BE2C (cell line): ENCODE data around the gene ADGRL3.

Experiments used
- DNase-seq: peaks from one replicate; pipeline ENCODE4 v3.0.0-alpha.2; 2020
- H3K27me3 ChIP-seq: fragments of 250-450 bp; sonication (Bioruptor Pico); 2 replicates; pipeline ENCODE4 v1.5.1; 2020; ENCODE audit warnings: mild to moderate bottlenecking
- H3K36me3 ChIP-seq: fragments of 250-450 bp; sonication (Bioruptor Pico); 2 replicates; pipeline ENCODE4 v1.5.1; 2020; ENCODE audit warnings: mild to moderate bottlenecking
- H3K4me1 ChIP-seq: fragments of 250-450 bp; sonication (Bioruptor Pico); 2 replicates; pipeline ENCODE4 v1.5.1; 2020
- H3K4me3 ChIP-seq: 2 replicates; pipeline ENCODE4 v1.5.1; 2011; ENCODE audit warnings: low read depth, low read length
- H3K9me3 ChIP-seq: fragments of 250-450 bp; sonication (Bioruptor Pico); 2 replicates; pipeline ENCODE4 v1.5.1; 2020
- TF ChIP-seq, protein P1 (sequence below): IDR thresholded peaks from 2 replicates; pipeline ENCODE4 v1.5.1; 2012; ENCODE audit warnings: mild to moderate bottlenecking, low read depth, low read length

Gene ADGRL3

DNA sequence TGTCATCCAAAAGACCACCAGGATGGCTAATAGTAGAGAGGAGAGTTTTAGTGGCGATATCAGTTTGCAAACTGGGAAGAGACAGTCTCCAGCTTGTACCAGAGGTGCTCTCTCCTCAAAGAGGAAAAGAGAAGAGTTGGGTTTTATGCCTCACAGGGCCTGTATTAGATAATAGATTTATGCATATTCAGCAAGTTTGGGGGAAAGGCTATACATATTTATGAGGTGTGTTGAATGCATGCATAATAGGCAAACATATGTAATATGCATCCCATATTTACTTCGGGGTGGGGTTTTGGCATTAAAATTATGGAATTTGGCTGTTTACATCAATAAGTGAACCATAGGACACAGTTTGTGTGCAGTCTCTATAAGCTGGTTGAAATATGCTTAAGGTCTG is 22.8 kb upstream of the ADGRL3 start:
- Histone ChIP-seq H3K4me1 (no peaks in the 10 kb centered on the region), H3K27me3 (no peaks in the 10 kb centered on the region), H3K4me3 (no peak overlapping the region), H3K9me3 (no peaks in the 10 kb centered on the region), H3K36me3 (no peaks in the 10 kb centered on the region)
- TF ChIP-seq, protein P1, sequence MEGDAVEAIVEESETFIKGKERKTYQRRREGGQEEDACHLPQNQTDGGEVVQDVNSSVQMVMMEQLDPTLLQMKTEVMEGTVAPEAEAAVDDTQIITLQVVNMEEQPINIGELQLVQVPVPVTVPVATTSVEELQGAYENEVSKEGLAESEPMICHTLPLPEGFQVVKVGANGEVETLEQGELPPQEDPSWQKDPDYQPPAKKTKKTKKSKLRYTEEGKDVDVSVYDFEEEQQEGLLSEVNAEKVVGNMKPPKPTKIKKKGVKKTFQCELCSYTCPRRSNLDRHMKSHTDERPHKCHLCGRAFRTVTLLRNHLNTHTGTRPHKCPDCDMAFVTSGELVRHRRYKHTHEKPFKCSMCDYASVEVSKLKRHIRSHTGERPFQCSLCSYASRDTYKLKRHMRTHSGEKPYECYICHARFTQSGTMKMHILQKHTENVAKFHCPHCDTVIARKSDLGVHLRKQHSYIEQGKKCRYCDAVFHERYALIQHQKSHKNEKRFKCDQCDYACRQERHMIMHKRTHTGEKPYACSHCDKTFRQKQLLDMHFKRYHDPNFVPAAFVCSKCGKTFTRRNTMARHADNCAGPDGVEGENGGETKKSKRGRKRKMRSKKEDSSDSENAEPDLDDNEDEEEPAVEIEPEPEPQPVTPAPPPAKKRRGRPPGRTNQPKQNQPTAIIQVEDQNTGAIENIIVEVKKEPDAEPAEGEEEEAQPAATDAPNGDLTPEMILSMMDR: no peak
- no peak for DNase-seq

DNA sequence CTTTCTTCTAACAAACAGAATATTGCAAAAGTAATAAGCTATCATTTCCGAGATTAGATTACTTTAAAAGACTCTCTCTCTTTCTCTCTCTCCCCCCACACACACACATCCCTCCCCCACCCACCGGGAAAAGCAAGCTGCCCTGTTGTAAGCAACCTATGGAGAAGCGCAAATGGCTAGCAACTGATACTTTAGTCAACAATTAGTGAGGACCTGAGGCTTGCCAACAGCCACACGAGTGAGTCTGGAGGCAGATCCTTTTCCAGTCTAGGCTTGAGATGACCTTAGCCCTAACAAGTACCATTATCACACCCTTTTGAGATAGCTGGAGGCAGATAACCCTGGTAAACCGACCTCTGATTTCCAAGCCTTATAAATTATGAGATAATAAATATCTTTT is 19.7 kb upstream of the ADGRL3 start:
- no peak overlapping the region for H3K4me3 ChIP-seq
- no peaks in the 10 kb centered on the region for H3K36me3 ChIP-seq
- no peaks in the 10 kb centered on the region for H3K9me3 ChIP-seq
- no peaks in the 10 kb centered on the region for H3K4me1 ChIP-seq
- H3K27me3 ChIP-seq: no peaks in the 10 kb centered on the region
- DNase-seq: no peak
- TF ChIP-seq, protein P1: no peak

DNA sequence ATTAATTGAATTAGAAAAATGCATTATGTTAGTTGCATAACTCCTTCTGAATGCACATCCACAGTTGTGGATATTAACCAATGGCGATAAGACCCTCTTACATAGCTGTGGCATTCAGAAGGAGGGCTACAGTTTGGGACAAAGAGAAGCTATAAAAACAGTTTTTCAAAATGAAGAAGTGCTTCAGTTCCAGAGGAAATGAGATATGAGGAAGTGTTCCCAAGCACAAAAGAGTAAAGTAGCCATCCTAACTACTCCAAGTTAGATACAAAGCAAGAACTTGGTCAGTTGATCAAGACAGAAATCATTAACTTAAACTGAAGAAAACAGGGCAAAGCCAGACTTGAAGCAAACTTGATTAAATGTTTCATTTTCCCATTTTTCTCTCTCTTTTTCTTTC is 17.2 kb upstream of the ADGRL3 start:
- TF ChIP-seq, protein P1: no peak
- Histone ChIP-seq H3K4me1 (no peaks in the 10 kb centered on the region), H3K27me3 (no peaks in the 10 kb centered on the region), H3K9me3 (no peaks in the 10 kb centered on the region), H3K36me3 (no peaks in the 10 kb centered on the region), H3K4me3 (no peak overlapping the region)
- no peak for DNase-seq

DNA sequence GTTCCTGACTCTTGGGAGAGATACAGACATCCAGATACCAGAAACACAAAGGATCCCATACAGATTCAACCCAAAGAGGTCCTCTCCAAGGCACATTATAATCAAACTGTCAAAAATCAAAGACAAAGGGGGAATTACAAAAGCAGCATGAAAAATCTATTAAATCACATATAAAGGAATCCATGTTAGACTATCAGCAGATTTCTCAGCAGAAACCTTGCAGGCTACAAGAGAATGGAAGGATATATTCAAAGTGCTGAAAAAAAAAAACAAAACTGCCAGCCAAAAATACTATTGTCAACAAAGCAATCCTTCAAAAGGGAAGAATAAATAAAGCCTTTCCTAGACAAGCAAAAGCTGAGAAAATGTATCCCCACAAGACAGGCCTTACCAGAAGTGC is 14.8 kb upstream of the ADGRL3 start:
- Histone ChIP-seq H3K4me1 (no peaks in the 10 kb centered on the region), H3K9me3 (no peaks in the 10 kb centered on the region), H3K4me3 (no peak overlapping the region), H3K27me3 (no peaks in the 10 kb centered on the region), H3K36me3 (no peaks in the 10 kb centered on the region)
- no peak for DNase-seq
- TF ChIP-seq, protein P1: no peak

DNA sequence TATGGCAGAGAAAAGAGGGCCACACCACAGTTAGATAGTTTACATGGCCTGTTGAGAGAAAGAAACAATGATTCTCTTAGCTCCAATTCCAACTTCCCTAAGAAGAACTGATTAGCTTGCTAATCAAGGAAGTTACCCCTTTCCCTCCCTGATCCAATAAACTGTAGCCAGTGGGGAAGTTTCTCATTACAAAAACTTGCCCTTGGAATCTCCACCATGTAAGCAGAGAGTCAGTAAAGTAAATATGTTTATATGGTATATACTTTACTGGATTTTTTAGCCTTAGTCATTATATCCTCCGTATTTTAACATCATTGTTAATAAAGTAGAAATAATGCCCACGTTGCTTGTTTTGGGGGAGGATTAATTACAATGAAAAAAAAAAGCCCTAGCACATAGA is 7.7 kb upstream of the ADGRL3 start:
- Histone ChIP-seq H3K36me3 (no peaks in the 10 kb centered on the region), H3K9me3 (no peaks in the 10 kb centered on the region), H3K4me1 (no peaks in the 10 kb centered on the region), H3K4me3 (no peak overlapping the region), H3K27me3 (no peaks in the 10 kb centered on the region)
- DNase-seq: no peak
- TF ChIP-seq, protein P1: no peak

DNA sequence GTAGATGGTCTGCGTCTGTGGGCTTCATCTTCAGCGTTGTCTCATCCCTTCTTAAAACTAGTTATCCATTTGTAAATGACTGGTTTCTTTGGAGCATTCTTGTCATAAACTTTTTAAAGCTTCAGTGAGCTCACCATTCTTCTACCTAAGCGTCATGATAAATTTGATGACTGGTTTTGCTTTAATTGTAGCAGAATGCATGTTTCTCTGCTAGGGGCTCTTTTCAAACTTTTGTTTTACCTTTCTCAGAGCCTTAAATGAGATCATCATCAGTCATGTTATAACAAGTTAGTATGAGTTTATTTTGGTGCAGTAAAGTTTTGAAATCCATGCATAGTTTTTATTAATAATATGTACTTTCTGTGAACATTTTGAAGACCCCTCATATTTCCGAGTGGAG is 6.3 kb upstream of the ADGRL3 start:
- no peaks in the 10 kb centered on the region for H3K36me3 ChIP-seq
- no peaks in the 10 kb centered on the region for H3K4me1 ChIP-seq
- DNase-seq: no peak
- H3K4me3 ChIP-seq: no peak overlapping the region
- no peaks in the 10 kb centered on the region for H3K27me3 ChIP-seq
- no peaks in the 10 kb centered on the region for H3K9me3 ChIP-seq
- TF ChIP-seq, protein P1: no peak
